GM19025 (cell line): ENCODE results near the gene TRIM39.
"Not testable (repeated sequence)": the region's sequence is repeated elsewhere in the genome, so short reads cannot be mapped to it uniquely, and the experiment has no call there.

Experiments
- ATAC-seq: cut with Tn5 transposase; IDR thresholded peaks from one replicate; pipeline ENCODE4 v1.9.1; 2021; ENCODE audit warnings: mild to moderate bottlenecking, low read depth, moderate library complexity; ENCODE audit not compliant: unreplicated experiment

TRIM39 gene

DNA sequence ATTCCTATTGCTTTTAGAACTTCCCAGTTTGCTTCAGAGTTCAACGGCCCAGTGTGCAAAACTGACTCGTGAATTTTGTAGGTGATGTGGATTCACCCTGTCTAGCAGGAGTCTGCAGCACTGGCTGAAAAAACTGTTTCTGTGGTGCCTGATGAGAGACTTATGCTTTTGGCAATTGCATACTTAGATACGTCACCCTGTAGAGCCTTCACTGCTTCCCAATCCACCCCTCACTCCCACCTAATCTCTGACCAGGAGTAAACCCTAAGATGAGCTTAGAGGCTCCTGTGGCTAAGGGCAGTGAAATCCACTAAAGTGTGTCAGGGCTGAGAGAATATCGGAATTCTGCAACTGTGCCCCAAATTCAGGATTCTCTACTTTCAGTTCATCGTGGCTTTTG, 32.5 kb downstream of the TRIM39 start:
- ATAC-seq, result no peak

DNA sequence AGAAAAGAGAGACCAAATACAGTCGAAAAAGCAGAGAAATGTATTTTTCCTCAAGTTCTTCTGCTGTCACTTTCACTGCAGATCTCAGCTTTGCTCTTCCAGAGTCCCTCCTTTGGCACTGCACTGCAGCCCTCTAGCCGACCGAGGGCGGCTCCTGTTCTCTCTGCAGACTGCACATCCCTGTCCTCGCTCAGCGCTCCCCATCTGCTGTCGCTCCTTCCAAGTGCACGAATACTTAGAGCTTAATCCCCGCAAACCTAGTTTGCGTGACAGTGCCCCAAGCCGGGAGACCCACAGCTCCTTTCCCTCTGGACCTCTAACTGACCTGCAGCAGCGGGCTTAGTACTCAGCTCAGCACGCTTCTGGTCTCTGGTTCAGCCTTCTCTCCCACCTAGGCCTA, 33.4 kb downstream of the TRIM39 start:
- no peak for ATAC-seq

DNA sequence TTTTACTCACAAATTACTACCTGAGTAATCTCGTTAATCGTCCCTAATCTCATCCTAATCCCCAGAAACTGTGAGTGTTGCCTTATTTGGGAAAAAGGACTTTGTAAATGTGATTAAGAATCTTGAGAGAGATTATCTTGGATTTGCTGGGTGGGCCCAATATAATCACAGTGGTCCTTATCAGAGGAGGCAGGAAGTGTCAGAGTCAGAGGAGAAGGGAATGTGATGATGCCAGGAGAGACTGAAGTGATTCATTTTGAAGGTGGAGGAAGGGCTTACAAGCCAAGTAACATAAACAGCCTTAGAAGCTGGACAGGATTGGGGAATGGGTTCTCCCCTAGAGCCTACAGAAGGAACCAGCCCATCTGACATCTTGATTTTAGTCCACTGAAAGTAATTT, 34.9 kb downstream of the TRIM39 start:
- ATAC-seq, result no peak

DNA sequence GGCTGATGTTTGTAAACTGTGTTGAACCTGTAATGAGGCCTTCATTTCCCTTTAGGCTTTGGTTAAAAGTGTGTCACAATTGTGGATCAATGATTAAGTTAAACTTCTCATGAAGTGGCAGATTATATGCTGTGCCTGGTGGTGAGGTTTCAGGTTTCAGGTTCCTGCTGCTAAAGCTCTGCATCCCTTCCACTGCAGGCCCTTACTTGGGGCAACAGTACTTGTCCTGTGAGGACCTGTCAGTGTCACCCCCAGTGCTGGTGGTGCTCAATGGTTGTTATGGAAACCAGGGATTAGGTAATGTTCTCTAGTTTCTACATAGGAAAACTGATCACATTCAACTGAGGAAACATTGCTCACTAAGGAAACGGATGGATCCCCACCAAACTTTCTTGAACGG, 36.7 kb downstream of the TRIM39 start:
- ATAC-seq, result no peak

DNA sequence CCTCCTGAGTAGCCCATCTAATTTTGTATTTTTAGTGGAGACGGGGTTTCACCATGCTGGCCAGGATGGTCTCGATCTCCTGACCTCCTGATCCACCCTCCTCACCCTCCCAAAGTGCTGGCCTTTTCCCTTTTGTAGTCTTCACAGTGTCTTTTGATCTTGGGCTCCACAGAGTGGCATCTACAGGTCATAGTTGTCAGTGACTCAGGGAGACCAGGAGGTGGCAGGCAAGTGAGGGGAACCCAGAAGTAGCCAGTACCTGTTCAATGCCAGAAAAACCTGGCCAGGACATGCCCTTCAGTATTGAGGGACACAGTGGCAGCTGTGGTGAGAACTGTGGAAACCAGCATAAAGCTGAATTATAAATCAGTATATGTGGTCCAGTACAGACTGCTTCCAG, 37.9 kb downstream of the TRIM39 start:
- no peak for ATAC-seq

- not testable (repeated sequence) for ATAC-seq
Measured at GRCh38 chr6:30369280-30369679, 42.6 kb downstream of the TRIM39 start.

DNA sequence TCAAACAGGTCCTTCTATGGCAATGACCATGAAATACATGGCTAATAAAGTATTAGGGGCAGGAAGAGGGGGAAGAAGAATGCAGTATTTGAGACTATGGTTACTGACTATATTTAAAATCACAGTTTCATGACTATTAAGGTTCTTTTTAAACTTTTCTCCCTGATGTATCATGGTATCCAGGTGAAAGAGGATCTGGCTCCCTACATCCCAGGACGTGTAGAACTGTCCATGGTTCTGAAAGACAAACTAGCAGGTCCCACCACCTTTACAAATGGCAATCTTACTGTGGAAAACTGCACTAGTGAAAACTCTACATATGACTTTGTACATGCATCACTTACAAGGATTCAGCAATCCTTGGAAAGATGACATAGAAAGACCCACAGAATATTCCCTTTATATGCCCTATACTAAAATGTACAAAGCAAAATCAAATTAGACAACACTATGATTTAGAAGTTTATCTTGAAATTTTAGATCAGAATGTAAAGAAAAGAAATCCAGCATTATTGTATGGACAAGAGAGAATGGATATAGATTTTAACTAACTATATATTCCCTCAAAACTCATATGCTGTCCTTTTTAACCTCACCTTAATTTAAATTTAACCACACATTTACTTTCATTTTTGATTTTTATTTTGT, 51.7 kb downstream of the TRIM39 start:
- no peak for ATAC-seq

GRCh38 chr6:30380464-30380863, 53.7 kb downstream of the TRIM39 start:
- ATAC-seq, result no peak

GRCh38 chr6:30386166-30386565, 59.4 kb downstream of the TRIM39 start:
- no peak for ATAC-seq

DNA sequence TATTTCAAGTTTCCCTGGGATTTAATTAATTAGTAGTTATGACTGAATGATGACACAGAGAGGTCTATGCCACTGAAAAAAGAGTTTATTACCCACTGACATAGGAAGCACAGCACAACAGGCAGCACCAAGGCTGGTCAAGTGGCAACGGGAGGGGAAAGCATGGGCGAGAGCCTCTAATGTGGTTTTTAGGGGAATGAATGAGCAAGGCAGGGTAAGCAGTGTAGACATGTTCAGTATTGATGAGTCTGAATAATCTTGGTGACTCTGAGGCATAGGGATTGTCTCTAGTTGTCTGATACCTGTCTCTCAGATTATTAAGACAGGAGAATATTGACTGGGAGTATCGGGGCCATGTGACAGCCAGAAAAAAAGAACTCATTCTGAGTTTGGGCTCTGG, 64.5 kb downstream of the TRIM39 start:
- no peak for ATAC-seq
